ENCODE data around the gene TCF4.

DNA sequence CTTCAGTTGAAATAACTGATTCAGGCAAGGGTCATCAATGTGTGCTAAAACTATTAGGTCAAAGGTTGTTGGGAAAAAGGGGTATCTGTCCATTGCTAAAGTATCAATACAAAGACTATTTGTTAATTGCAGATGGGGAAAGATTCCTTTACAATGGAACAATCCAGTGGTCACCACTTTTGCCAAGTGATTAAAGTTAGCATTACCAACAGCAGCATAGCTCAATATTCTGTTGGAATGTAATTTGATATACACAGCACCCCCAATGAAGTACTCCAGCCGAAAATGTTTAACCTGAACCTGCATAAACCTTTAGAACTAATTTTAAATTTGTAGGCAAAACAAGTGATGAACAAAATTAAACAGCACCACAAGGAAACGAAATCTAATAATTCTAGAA is 191.0 kb downstream of the TCF4 start:
- TF ChIP-seq, protein P1, sequence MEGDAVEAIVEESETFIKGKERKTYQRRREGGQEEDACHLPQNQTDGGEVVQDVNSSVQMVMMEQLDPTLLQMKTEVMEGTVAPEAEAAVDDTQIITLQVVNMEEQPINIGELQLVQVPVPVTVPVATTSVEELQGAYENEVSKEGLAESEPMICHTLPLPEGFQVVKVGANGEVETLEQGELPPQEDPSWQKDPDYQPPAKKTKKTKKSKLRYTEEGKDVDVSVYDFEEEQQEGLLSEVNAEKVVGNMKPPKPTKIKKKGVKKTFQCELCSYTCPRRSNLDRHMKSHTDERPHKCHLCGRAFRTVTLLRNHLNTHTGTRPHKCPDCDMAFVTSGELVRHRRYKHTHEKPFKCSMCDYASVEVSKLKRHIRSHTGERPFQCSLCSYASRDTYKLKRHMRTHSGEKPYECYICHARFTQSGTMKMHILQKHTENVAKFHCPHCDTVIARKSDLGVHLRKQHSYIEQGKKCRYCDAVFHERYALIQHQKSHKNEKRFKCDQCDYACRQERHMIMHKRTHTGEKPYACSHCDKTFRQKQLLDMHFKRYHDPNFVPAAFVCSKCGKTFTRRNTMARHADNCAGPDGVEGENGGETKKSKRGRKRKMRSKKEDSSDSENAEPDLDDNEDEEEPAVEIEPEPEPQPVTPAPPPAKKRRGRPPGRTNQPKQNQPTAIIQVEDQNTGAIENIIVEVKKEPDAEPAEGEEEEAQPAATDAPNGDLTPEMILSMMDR (IDR thresholded peaks at IDR 0.05): no peak
- no peak for TF ChIP-seq POLR2A (IDR thresholded peaks at IDR 0.05)
